Suprapubic skin (tissue), 3 donors: ENCODE results near the gene SLC22A17.
A peak's percentile ranks its signal among the peaks of the same experiment; 100 is the strongest.

ENCODE experiments used
- CTCF ChIP-seq, 2 donors: fragments of 200-600 bp in 1 of 2; fragments of 450-650 bp in 1 of 2; sonication (generic) in 1 of 2; IDR thresholded peaks; one replicate each; pipeline ENCODE4 v1.5.1; 2016 to 2019; ENCODE audit warnings: antibody characterized with exemption in 2 of 2, mild to moderate bottlenecking in 1 of 2, moderate library complexity in 1 of 2
- POLR2A ChIP-seq, 2 donors: fragments of 450-650 bp; IDR thresholded peaks; one replicate each; pipeline ENCODE4 v1.6.1; 2017; ENCODE audit warnings: antibody characterized with exemption in 2 of 2, mild to moderate bottlenecking in 2 of 2, moderate library complexity in 2 of 2

GRCh38 chr14:23306412-23307145 lies 46.1 kb downstream of the SLC22A17 start, which contains the start of gene BCL2L2:
- TF ChIP-seq CTCF (IDR thresholded peaks at IDR 0.05), result no peak
- TF ChIP-seq POLR2A (IDR thresholded peaks at IDR 0.05), result peak in 1 of 2 donors; percentile 49
